Fibroblast of peridontal ligament (primary cell): ENCODE data around the gene KCTD4.
A peak's percentile ranks its signal among the peaks of the same experiment; 100 is the strongest.

Experiments
- DNase-seq: peaks from one replicate; pipeline ENCODE4 v3.0.0-alpha.2; 2010; ENCODE audit errors: extremely low read depth

Gene KCTD4

DNA sequence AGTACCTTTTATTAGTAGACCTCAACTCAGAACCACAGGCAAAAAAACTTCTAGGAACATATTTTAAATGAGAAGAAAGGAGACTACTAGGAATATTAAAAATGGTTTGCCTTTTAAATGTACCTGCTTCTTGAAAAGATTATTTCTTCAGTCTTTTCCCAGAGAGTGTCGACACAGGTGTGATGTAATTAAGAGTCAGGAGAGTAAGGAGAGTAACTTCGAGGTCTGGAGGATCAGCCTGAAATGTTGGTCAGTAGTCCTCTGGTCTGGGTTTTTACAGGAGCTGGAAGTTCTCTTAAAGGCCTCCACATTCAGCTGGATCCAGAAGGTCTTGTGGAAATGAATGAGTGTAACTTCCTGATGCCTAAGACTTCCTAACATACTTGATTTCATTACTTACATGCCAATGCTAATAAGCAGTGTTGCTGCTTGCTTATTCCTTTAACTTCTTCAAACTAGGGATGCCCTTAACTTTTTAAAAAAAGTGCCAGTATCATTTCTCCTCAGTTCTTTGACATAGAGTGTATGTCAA lies at the start of gene KCTD4:
KCTD4 (minus strand) TSS at position 345 of the 532 bp plus-strand sequence. CDS start 6,478 bp downstream, outside the sequence.
- DNase-seq: no peak

DNA sequence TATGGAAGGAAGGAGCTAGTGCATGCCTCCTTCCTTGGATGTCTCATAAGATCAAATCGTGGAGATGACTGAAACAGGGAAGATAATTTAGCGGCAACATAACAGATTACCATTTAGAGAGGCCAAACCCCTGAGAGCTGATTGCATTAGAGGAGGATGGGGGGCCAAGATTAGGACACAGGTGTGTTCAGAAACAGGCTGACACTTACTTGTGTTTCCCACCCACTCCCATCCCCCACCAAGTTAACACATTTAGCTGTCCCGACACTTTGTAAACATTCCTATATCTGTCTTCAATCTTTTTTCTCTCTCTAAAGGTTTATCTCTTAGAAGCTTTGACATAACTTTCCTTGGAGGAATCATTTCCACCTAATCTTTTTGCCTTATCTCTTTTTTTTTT lies 48.8 kb upstream of the KCTD4 start:
- no peak for DNase-seq

DNA sequence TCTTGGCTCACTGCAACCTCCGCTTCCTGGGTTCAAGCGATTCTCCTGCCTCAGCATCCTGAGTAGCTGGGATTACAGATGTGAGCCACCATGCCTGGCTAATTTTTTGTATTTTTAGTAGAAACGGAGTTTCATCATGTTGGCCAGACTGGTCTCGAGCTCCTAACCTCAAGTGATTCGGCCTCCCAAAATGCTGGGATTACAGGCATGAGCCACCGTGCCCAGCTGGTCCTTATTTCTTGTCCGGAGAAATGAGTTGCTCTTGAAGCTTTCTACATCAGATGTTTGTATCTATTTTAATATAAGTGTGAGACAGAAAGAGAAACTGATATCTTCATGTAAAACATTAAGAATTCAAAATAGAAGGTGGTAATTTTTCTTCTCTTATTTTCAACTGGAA lies 43.9 kb upstream of the KCTD4 start:
- DNase-seq: peak; percentile 52

DNA sequence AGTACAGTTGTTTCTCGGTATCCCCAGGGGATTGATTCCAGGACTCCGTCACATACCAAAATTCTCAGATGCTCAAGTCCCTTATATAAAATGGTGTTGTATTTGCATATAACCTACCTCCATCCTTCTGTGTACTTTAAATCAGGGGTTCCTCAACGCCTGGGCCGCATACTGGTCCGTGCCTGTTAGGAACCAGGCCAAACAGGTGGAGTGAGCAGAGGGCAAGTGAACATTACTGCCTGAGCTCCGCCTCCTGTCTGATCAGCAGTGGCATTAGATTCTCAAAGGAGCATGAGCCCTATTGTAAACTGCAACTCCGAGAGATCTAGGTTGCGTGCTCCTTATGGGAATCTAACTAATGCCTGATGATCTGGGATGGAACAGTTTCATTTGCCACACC lies 42.2 kb upstream of the KCTD4 start:
- DNase-seq: no peak

DNA sequence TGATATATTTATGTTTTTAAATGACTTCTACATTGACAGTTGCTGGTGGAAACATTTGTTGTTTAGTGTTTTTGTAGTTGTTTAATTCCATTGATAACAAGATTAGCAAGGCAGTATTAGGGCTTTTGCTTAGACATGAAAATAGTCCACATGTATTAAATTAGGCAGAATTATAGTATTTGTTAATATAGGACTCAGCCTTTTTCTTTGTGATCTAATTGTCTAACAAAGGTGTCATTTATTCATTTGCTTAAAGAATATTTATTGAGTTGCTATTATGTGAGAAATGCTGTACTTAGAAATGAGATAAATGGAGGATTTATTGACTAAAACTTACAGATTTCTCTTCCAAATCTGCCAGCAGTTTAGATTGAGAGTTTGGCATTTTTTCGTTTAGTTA lies 41.7 kb upstream of the KCTD4 start:
- DNase-seq: no peak

GRCh38 chr13:45242070-45242469 lies 41.2 kb upstream of the KCTD4 start:
- DNase-seq: peak; percentile 63

DNA sequence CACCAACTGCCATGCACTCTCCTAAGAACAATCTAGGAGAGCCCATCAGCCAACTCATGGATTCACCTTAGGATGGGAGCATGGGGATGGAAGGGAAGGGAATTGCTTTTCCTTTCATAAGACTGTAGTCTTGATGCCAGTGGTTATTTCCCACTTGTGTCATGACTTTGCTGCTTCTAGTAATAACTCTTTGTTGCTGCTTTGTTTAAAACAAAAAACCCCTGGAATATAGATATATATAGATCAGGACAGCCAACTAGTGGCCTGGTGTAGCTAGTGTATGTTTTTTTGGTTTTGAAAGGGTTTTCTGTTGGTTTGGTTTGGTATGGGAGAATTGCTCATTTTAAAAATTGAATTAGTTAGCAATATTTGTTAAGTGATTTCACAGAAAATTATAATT lies 39.3 kb upstream of the KCTD4 start:
- DNase-seq: peak; percentile 41

DNA sequence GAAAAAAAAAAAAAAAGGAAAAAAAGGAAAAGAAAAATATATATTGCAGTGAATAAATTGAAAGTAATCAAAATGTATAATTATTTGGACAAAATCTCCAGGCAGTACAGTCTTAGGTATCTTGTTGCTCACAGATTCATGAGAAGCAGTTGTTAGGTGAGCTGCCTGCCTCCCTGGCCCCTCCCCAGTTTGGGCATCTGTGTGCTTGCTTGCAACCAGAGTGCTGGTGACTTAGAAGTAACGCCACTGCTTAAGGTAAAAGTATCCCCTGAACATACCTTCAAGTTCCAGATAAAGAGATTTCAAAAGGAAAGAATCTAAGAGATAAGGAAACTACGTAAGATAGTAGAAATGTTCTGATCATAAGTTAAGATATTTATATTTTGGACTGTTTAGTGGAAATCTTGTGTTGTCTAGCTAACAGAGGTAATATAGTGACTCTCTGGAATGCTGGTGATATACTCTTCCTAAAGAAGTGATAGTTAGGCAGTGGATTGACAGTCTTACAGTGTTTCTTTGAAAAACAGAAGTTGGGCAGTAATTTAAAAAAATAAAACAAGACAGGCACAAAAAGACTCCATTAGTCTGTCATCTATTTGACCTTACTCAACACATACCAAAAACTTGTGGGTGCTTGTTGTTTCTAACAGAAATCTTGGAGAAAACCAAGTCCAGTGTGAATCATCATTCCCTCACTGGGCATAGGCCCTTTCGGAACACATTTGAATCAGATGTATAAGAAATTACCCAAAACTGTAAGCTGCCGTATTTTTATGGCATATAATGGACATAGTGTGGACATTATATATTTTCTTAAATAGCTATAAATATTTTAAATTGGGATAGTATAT lies 38.3 kb upstream of the KCTD4 start:
- DNase-seq: peak; percentile 74

- no peak for DNase-seq
Measured at GRCh38 chr13:45232591-45232990, 31.7 kb upstream of the KCTD4 start.

DNA sequence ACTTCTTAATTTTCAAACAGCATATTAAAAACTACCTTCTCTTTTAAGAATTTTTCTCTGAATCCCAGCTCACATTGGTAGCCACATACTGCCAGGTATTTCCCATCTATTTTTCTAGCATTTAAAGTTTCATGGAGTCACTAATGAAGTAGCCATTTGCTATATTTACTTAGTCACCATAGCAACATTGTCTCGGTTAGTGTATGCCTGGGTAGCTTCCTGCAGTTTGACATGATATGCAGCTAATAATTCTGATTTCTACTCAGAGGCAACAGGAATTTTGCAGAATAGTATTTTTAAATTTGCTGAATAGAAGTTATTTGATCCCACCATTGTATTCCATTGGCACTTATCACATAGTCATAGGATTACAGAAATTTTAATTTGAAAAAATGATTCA lies 30.9 kb upstream of the KCTD4 start:
- DNase-seq: peak; percentile 45

GRCh38 chr13:45231305-45231704 lies 30.5 kb upstream of the KCTD4 start:
- DNase-seq: no peak

DNA sequence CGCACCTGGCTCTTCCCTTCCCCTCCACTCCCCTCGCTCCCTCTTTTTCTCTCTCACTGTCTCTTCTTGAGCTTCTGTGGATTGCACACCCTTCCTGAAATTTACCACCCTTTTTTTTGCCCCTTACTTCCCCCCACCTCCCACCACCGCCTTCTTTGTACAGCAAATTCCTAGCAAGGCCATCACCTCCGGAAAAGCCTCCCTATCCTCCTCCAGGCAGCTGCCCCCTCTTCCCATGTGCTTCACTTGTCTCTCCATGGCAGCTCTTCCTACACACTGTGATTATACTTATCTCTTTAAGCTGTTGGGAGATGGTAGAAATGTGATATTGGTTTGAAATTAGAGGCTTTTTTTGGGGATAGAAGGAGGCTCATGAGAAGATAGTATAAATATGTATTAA lies 28.3 kb upstream of the KCTD4 start:
- no peak for DNase-seq

DNA sequence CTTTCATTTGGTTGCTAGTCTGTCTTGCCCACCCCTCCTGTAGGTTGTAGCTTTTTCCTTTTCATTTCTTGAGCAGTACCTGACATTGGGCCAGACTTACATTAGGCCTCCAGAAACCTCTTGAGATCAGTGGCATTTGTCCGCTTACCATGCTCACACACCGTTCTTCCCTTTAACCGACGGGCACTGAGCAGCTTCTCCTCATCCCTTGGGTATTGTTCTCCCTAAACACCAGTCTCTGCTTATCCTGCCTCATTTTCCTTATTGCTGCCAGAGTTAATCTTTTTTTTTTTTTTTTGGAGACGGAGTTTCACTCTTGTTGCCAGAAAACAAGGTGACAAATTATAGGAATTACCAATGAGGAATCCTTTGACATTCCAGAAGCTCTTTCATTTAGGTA lies 27.2 kb upstream of the KCTD4 start:
- no peak for DNase-seq

DNA sequence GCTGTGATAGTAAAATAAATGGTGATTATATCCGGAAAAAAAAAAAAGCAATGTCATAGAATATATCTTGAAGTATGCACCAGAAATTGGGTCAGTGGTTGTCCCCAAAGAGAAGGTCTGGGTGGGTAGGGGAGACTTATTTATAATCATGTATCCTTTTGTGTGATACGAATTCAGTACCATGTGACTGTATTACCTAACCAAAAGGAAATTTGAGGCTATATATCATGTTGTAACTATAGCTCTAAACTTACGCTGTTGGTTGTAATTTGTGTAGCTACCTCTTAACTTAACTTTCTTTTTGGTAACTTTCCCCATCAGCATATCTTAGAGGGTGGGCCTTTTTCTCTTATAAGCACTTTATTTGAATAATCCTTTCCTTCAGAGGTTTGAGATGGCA lies 25.2 kb upstream of the KCTD4 start:
- DNase-seq: no peak

DNA sequence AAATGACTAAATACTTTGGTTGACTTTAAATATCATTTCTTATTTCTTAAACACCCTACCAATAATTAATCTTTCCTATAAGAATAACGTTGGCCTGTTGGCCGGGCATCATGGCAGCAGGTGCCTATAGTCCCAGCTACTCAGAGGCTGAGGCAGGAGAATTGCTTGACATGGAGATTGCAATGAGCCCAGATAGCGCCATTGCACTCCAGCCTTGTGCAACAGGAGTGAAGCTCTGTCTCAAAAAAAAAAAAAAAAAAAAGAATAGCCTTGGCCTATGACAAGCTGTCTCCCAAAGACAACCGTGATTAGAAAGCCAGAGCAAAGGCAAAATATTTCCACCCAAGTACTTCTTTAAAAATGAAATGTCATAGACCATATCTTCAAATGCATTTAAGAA lies 24.5 kb upstream of the KCTD4 start:
- DNase-seq: no peak

GRCh38 chr13:45224176-45224575 lies 23.3 kb upstream of the KCTD4 start:
- DNase-seq: no peak

DNA sequence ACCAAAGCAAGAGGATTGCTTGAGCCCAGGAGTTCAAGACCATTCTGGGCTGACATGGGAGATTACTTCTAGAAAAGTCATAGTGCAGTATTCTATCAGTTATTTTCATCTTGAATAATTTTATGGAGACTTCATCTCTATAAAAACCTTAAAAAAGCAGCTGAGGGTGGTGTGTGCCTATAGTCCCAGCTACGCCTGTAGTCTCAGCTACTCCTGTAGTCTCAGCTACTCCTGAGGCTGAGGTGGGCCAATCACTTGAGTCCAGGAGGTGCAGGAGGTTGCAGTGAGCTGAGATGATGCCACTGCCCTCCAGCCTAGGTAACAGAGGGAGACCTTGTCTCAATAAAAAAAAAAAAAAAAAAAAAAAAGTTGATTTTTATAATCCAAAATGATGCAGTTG lies 22.1 kb upstream of the KCTD4 start:
- no peak for DNase-seq

DNA sequence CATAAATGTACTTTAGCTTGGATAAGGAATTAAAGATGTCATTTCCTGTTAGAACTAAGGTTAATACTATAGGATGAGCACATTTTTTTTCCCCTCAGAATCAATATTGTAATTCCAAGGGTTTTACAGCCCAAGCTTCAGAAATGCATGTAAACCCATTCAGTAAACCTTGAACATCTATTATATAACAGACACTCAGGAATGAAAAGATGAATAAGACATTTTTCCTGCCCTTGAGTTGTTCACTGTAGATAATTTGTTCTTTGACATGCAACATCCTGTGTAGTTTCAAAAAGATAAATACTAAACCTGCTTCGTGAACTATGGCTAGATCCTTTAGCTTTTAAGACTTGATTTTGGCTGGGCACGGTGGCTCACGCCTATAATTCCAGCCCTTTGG lies 21.7 kb upstream of the KCTD4 start:
- no peak for DNase-seq

- DNase-seq: no peak
Measured at GRCh38 chr13:45220403-45220802, 19.6 kb upstream of the KCTD4 start.

DNA sequence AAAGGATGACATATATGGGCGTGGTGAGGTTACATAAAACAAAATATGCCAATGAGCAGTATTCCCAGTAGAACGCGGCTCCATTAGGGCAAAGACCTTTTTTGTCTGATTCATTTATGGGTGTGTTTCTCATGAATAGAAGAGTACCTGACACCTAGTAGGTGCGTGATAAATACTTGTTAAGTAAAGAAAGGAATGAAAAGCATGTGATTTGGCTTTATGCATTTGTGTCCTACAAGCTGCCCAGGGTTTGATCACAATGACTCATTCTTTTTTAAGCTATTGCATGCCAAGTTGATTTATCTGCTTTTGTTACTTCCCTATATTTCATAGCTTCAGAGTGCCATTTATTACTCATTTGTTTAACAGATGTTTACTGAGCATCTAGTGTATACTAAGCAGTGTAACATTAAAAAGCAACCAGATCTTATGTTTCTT lies 19.1 kb upstream of the KCTD4 start:
- DNase-seq: peak; percentile 66

DNA sequence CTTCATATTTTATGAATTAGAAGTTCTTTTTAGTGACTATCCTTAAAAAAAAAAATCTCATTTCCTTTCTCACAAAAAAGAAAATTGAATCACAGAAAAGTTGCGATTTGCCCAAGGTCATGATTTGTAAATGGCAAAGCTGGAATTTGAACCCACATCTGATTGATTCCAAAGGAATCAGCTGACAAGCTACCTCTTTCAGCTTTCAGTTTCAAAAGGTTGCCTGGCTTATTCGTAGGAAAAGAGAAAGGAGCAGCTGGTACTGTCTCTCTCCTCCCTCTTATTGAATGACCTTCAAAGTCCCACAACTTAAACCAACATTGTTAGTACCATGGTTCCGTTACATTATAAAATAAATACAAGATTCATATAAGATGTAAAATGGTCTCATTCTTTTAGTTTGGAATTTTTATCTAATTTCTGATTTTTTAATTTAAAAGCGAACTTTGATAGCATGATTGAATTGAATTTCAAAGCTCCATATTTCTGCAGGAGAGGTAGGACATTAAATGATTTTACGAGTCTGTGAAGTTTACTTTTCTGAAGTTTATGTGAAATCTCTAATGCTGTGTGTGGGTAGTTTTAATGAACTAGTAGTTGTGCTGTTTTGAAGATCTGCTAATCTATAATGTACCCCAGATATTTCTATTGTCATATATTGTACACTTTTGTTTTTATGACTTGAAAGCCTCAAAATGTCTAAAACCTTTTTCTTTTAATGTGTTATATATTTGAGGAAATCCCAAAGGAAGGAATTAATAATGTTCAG lies 18.5 kb upstream of the KCTD4 start:
- DNase-seq: no peak

- no peak for DNase-seq
Measured at GRCh38 chr13:45218689-45219088, 17.8 kb upstream of the KCTD4 start.

DNA sequence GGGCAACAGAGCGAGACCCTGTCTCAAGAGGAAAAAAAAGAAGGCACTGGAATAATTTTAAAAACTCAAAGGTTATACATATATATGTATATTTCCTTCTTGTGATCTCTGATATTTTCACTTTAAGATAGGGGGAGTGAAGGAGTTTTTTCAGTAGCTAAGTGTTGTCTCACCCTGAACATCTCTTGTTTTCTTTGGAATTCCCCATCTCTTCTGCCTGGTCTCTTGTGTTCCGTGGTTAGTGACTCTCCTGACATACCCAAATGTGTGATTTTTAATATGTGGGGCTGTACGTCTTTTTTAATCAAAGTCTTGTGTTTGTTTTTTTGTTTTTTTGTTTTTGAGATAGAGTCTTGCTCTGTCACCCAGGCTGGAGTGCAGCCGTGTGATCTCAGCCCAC lies 15.3 kb upstream of the KCTD4 start:
- DNase-seq: no peak
